Heart left ventricle (tissue), 16 donors: ENCODE results near the gene MLST8. TPM values are rescaled to one million over a fixed set of nuclear protein-coding genes. Genes with fewer than 3 reads are reported as not detected.

Experiments
- ATAC-seq, 4 donors: fragments of 200-7000 bp; cut with Tn5 transposase; one replicate each; pipeline ENCODE4 v1.9.1; 2020 to 2022; ENCODE audit warnings: moderate library complexity in 4 of 4, mild to moderate bottlenecking in 3 of 4, moderate number of reproducible peaks in 1 of 4
- DNase-seq, 5 donors: peaks; one replicate each; pipeline ENCODE4 v3.0.0-alpha.2; 2020
- H3K27ac ChIP-seq, 12 donors: fragments of 200-600 bp; sonication (generic) in 4 of 12; one replicate each; pipeline versions ENCODE4 v1.5.0 to v1.8.0; 2016 to 2022; ENCODE audit warnings: mild to moderate bottlenecking in 2 of 12
- H3K27me3 ChIP-seq, 9 donors: fragments of 200-600 bp; sonication (generic) in 2 of 9; one replicate each; pipeline versions ENCODE4 v1.5.1 to v1.8.0; 2016 to 2022; ENCODE audit warnings: mild to moderate bottlenecking in 3 of 9
- H3K36me3 ChIP-seq, 9 donors: fragments of 200-600 bp; sonication (generic) in 2 of 9; one replicate each; pipeline versions ENCODE4 v1.5.0 to v1.8.0; 2018 to 2022; ENCODE audit warnings: mild to moderate bottlenecking in 2 of 9
- H3K4me1 ChIP-seq, 12 donors: fragments of 200-600 bp; sonication (generic) in 4 of 12; one replicate each; pipeline versions ENCODE4 v1.5.0 to v1.8.0; 2016 to 2022; ENCODE audit warnings: mild to moderate bottlenecking in 3 of 12
- H3K4me3 ChIP-seq, 12 donors: fragments of 200-600 bp; sonication (generic) in 4 of 12; one replicate each; pipeline versions ENCODE4 v1.5.0 to v1.8.0; 2017 to 2022; ENCODE audit warnings: mild to moderate bottlenecking in 9 of 12, moderate library complexity in 4 of 12
- H3K9me3 ChIP-seq, 12 donors: fragments of 200-600 bp; sonication (generic) in 4 of 12; one replicate each; pipeline versions ENCODE4 v1.5.0 to v1.8.0; 2016 to 2022; ENCODE audit warnings: mild to moderate bottlenecking in 1 of 12
- CTCF ChIP-seq, 12 donors: fragments of 200-600 bp; sonication (generic) in 4 of 12; IDR thresholded peaks; one replicate each; pipeline versions ENCODE4 v1.5.0 to v1.8.0; 2018 to 2022; ENCODE audit warnings: antibody characterized with exemption in 12 of 12, mild to moderate bottlenecking in 5 of 12
- POLR2A ChIP-seq, 2 donors: fragments of 450-650 bp; IDR thresholded peaks; one replicate each; pipeline ENCODE4 v1.6.1; 2017; ENCODE audit warnings: antibody characterized with exemption in 2 of 2, mild to moderate bottlenecking in 2 of 2, moderate library complexity in 2 of 2
- WGBS, 4 donors: extraction: QIAGEN DNeasy Blood & Tissue Kit in 2 of 4; methylation state at CpG; one replicate each; pipeline versions ENCODE4 v1.1.5 to v1.1.7; 2013 to 2018; 5-methylcytosine and 5-hydroxymethylcytosine counted together
- intact Hi-C, 10 donors: fragments of 100-400 bp; cut with DNase I; formaldehyde crosslinking; loops; one replicate each; pipeline versions ENCODE4 v1.11.1 to v1.14.2; 2022
- polyA plus RNA-seq, 2 donors: library from polyadenylated mRNA; stranded (reverse); fragments of 200-250 nt; gene quantifications; one replicate each; pipeline ENCODE4 v1.2.3, GENCODE V29; 2013
- total RNA-seq, 9 donors: library from RNA; depleted of rRNA in 2 of 9; stranded (reverse); fragments of >200 nt in 2 of 9; fragmentation: NEBNext Ultra II Directional in 3 of 9; extraction: Animal tissue kit (Norgen Biotek cat#: 25700) in 3 of 9; gene quantifications; one replicate each; pipeline versions ENCODE4 v1.1.0 to v1.2.4, GENCODE V29; 2016 to 2023
- donor health status: ischemic (EF 13 %, LVEDD 7.1; RV severe dilation, severe dysfunction).
- donor health status: healthy with polysubstance abuse.
- donor health status: DM: no; HTN: yes; CAD: no.
- donor health status: DM: no; HTN: no; CAD: no.
- donor health status: ischemic (EF 25% LVEDD 6.9; RV normal size, moderate dysfunction).
- donor health status: ischemic (EF 25% LVEDD 5.7; RV mildly dilated, moderate dysfunction).
- donor health status: healthy.
- donor health status: DM: yes; HTN: yes; CAD: no.
- donor health status: ischemic (EF 35%, LVEDD 5.7; RV mildly dilated, moderate dysfunction).
- donor health status: nonischemic (EF 11% LVEDD 7.7; RV severe dilation, severe dysfunction).
- donor health status: DM: yes; HTN: yes; CAD: no.
- donor health status: PGD.
- donor health status: ischemic (EF 29% LVEDD 5.4; RV normal size, mild dysfunction).
- donor health status: nonischemic (EF 23%, LVEDD 6.1; RV moderate dilation, normal function).

MLST8 gene
- total and polyA plus RNA-seq, 11 donors, result 19.8 to 49.0 (median 23.5) TPM

GRCh38 chr16:2160915-2161551, 44.2 kb upstream of the MLST8 start:
- ATAC-seq (peak; percentile 8 to 66 (median 34)), DNase-seq (peak in 3 of 5 donors; percentile 50 to 82 (median 73))
- WGBS, 4 donors, result 65 to 70% (median 68%) methylated on average over 17 to 20 of the region's 20 CpGs
- H3K9me3 ChIP-seq, result no peaks in the 10 kb centered on the region
- no peaks in the 10 kb centered on the region for H3K27me3 ChIP-seq
- intact Hi-C loops, result loop anchor here in 2 of 10 donors (5.0 to 10.0 kb wide), 2 partner anchors 41 to 264 kb away; partner anchors contain the start of gene CCNF (in 1 of the 2)
- peaks cover 10 to 55% (median 31%) of the 10 kb centered on the region in 12 donors for H3K4me1 ChIP-seq
- H3K4me3 ChIP-seq, result peak overlapping the region in 2 of 12 donors; percentile 19 to 28
- peaks cover 0 to 5% (median under 1%) of the 10 kb centered on the region in 9 donors for H3K36me3 ChIP-seq
- TF ChIP-seq CTCF (IDR thresholded peaks at IDR 0.05), result no peak
- no peak for TF ChIP-seq POLR2A (IDR thresholded peaks at IDR 0.05)
- H3K27ac ChIP-seq, result peak overlapping the region in 10 of 12 donors; percentile 27 to 90 (median 46)

- Histone ChIP-seq H3K4me3 (no peak overlapping the region), H3K4me1 (peaks cover 4 to 47% (median 22%) of the 10 kb centered on the region in 12 donors), H3K27me3 (no peaks in the 10 kb centered on the region), H3K36me3 (peaks cover 0 to 13% (median 6%) of the 10 kb centered on the region in 9 donors), H3K27ac (peak overlapping the region in 5 of 12 donors; percentile 5 to 90 (median 27)), H3K9me3 (no peaks in the 10 kb centered on the region)
- intact Hi-C loops, result loop anchor here in 2 of 10 donors (5.0 to 10.0 kb wide), 2 partner anchors 40 to 263 kb away; partner anchors contain the start of gene CCNF (in 1 of the 2)
- ATAC-seq, result no peak
- DNase-seq, result no peak
- TF ChIP-seq POLR2A (IDR thresholded peaks at IDR 0.05) (no peak), CTCF (IDR thresholded peaks at IDR 0.05) (no peak)
- 93 to 95% (median 95%) methylated on average over 5 to 10 of the region's 10 CpGs for WGBS, 4 donors
These were observed 43.3 kb upstream of the MLST8 start for GRCh38 chr16:2161911-2162310.

GRCh38 chr16:2162676-2163118, 42.6 kb upstream of the MLST8 start:
- Histone ChIP-seq H3K4me3 (no peak overlapping the region), H3K4me1 (peaks cover 0 to 39% (median 15%) of the 10 kb centered on the region in 12 donors), H3K27me3 (no peaks in the 10 kb centered on the region), H3K27ac (no peak overlapping the region), H3K36me3 (peaks cover 0 to 20% (median 8%) of the 10 kb centered on the region in 9 donors), H3K9me3 (no peaks in the 10 kb centered on the region)
- DNase-seq (no peak), ATAC-seq (no peak)
- TF ChIP-seq POLR2A (IDR thresholded peaks at IDR 0.05) (no peak), CTCF (IDR thresholded peaks at IDR 0.05) (no peak)
- WGBS, 4 donors, result 83 to 93% (median 91%) methylated on average over 6 to 13 of the region's 13 CpGs
- intact Hi-C loops, result loop anchor here in 2 of 10 donors (5.0 to 10.0 kb wide), 2 partner anchors 40 to 262 kb away; partner anchors contain the start of gene CCNF (in 1 of the 2)

GRCh38 chr16:2163211-2163881, 41.9 kb upstream of the MLST8 start:
- DNase-seq (no peak), ATAC-seq (no peak)
- intact Hi-C loops, result loop anchor here in 2 of 10 donors (5.0 to 10.0 kb wide), 2 partner anchors 39 to 261 kb away; partner anchors contain the start of gene CCNF (in 1 of the 2)
- Histone ChIP-seq H3K4me1 (peaks cover 0 to 32% (median 11%) of the 10 kb centered on the region in 12 donors), H3K27me3 (no peaks in the 10 kb centered on the region), H3K9me3 (no peaks in the 10 kb centered on the region), H3K4me3 (no peak overlapping the region), H3K27ac (no peak overlapping the region), H3K36me3 (peaks cover 0 to 26% (median 12%) of the 10 kb centered on the region in 9 donors)
- 93 to 100% (median 96%) methylated on average over 11 to 26 of the region's 26 CpGs for WGBS, 4 donors
- TF ChIP-seq CTCF (IDR thresholded peaks at IDR 0.05), result no peak
- TF ChIP-seq POLR2A (IDR thresholded peaks at IDR 0.05), result no peak
